Jurkat, Clone E6-1 (cell line): ENCODE measurements around the gene IRF1.
A peak's percentile ranks its signal among the peaks of the same experiment; 100 is the strongest.

Experiments
- DNase-seq: peaks from one replicate; pipeline ENCODE4 v3.0.0-alpha.2; 2011; ENCODE audit warnings: low read depth, low spot score
- H3K4me3 ChIP-seq: 2 replicates; pipeline ENCODE4 v1.5.1; 2011; ENCODE audit warnings: mild to moderate bottlenecking, low read length, control low read depth, moderate library complexity

Gene IRF1

GRCh38 chr5:132467287-132467984, 23.1 kb downstream of the IRF1 start:
- peak overlapping the region; percentile 45 for H3K4me3 ChIP-seq
- no peak for DNase-seq

- DNase-seq = peak; percentile 99
- H3K4me3 ChIP-seq = peak overlapping the region; percentile 45
Observed at GRCh38 chr5:132466433-132467286, 23.9 kb downstream of the IRF1 start.

DNA sequence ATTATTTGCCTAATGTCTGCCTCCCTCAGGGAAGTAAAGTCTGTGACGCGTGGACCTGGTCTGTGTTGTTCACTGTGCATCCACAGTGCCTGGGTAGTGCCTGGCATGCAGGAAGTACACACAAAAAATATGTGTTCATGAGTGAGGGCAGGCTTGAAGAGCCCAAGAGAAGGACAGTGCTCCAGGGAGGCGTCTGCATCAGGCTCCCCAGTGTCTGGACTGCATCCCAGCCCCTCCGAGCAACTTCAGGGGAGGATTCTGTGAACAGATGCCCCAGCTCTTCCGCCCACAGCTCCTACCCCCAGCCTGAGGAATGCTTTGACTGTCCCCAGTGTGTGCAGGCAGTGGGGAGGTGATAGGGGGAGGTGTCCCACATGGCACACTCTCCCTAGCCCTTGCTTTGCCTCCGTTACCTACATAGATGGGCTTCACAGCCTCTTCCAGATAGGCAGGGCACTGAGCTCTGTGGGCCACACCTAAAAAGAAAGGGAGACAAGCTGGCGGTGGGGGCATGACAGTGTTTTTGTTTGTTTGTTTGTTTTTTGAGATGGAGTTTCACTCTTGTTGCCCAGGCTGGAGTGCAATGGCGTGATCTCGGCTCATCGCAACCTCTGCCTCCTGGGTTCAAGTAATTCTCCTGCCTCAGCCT, 25.4 kb downstream of the IRF1 start:
- peak; percentile 69 for DNase-seq
- H3K4me3 ChIP-seq = peak overlapping the region; percentile 41

DNA sequence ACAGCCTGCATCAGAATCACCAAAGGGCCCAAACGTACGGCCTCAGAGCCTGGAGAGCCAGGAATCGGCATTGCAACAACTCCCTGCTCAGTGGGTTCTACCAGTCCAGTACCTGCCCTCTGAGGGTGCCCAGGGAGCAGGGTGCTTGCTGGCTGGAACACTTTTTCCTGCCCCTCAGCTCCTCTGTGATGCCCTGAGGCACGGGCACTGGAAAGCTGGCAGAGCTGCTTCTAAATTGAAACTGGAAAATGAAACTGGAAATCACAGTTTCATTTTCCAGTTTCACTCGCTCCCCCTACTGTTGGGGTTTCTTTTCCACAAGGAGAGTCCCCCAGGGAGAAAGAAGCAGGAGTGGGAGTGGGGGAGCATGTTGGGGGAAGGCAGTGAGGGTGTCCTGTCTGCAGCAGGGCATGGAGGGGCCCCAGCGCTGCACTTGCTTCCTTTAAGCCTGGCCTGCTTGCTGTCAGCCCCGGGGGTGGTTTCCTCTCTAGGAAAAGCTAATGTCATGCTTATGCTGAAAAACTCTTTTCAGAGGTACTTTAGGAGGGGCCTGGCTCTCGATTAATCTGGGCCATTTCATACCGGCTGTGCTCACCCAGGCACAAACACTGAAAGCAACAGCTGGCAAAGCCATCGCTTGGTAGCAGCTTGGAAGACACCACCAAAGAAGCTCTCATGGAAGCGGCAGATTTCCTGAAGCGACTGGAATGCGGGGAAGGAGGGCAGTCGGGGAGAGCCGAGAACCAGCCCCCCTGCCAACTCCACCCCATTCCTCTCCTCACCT, 26.2 kb downstream of the IRF1 start:
- no peak for DNase-seq
- H3K4me3 ChIP-seq = peak overlapping the region; percentile 41

DNA sequence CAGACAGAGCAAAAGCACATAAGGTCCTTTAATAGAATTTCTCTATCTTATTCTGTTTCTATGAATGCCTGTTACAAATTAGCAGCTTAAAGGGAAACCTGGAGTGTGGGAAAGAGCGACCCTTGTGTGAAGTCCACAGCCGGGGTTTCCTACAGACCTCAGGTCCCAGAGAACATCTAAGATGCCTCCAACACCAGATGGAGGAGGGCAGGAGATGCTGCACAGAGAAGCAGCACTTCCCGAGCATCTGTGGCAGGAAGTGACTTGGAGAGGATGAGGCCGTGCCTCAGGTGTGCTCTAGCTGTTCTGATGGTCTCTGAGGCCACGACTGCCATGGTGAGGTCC, 26.8 kb downstream of the IRF1 start:
- H3K4me3 ChIP-seq = peak overlapping the region; percentile 41
- DNase-seq = peak; percentile 78

DNA sequence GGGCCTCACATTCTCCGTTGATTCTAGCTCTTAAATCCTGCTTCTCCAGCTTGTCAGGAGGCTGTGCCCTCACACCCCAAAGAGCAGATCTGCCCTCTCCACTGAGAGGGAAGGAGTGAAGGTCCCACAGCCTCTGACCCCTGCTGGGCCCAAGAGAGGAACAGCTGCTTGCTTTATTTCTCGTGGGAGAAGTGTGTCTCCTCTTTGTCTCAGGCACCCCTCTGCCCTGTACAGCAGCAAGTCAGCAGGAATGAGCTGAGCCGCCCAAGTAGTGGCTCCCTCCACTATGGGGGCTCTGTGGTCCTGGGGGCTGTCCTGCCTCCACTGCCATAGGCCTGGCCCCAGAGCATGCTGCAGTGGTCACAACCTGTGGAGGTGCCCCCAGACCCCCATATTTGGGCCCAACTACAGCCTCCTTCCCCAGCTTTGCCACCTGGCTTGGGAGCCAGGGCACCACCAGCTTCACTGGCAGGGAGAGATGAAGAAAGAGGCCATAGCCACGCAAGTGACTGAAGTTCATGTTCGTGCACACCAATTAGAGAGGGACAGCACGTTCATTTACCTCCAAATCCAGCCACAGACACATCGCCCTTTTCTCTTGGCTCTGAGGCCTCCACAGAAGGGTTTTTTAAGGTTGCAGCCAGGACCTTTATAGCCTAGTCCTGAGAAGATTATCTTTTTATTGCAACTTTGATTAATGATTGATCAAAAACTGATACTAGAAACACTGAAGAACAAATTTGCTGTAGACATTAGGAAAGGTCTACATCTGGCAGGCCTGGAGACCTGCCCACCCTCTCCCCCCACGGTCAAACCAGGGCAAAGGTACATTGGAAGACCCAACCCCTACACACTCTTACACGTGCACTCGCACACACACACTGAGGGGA, 27.5 kb downstream of the IRF1 start:
- DNase-seq = no peak
- H3K4me3 ChIP-seq = no peak overlapping the region

GRCh38 chr5:132462333-132462732, 28.2 kb downstream of the IRF1 start:
- no peak for DNase-seq
- H3K4me3 ChIP-seq = no peak overlapping the region

DNA sequence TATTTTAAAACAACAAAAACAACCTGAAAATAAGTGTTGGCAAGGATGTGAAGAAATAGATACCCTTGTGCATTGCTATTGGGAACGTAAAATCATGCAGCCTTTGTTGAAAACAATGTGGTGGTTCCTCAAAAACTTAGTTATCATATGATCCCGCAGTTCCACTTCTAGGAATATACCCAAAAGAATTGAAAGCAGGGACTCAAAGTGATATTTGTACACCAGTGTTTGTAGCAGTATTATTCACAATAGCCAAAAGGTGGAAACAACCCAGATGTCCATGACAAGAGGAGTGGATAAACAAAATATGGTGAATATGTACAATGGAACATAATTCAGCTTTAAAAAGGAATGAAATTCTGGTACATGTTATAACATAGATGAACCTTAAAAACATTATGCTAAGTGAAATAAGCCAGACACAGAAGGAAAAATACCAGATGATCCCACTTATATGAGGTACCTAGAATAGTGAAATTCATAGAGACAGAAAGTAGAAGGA, 29.0 kb downstream of the IRF1 start:
- no peak for DNase-seq
- no peak overlapping the region for H3K4me3 ChIP-seq

GRCh38 chr5:132460846-132461568, 29.6 kb downstream of the IRF1 start:
- DNase-seq = no peak
- no peak overlapping the region for H3K4me3 ChIP-seq

DNA sequence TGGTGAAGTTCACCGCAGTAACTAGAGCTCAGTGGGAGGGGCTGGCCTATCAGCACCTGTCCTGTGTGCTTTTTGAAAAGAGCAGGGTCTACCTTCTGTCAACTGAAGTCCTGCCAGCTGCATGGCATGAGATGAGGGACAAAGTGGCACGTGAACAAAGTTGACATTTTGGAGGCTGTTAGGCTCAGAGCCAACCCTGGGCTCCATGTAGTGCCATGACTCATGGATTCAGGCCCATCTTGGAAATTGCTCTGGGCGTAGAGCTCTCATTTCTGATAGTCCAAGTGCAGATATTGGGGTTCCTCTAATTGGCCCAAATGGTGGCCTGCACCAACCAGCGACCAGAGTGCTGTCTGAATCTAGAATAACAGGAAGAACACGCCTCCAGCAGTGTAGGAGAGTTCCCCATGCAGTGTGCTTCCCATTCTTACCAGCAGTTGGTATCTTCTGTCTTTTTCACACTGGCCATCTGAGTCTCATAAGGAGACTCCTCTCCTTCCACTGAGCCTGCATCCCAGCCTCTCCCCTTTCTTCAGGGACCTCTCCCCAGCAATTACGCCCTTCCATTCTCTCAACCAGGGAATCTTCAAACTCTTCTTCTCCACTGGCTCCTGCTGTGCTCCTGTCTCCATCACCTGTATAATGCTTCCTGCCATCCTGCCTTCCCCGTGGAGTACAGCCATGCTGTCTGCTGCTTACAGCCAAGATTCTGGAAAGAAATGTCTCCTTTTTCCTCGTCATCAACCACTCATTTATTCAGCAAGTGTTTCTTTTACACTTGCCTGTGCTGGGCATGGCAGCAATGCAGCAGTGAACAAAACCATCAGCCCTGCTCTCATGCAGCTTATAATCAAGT, 30.4 kb downstream of the IRF1 start:
- DNase-seq = no peak
- no peak overlapping the region for H3K4me3 ChIP-seq

DNA sequence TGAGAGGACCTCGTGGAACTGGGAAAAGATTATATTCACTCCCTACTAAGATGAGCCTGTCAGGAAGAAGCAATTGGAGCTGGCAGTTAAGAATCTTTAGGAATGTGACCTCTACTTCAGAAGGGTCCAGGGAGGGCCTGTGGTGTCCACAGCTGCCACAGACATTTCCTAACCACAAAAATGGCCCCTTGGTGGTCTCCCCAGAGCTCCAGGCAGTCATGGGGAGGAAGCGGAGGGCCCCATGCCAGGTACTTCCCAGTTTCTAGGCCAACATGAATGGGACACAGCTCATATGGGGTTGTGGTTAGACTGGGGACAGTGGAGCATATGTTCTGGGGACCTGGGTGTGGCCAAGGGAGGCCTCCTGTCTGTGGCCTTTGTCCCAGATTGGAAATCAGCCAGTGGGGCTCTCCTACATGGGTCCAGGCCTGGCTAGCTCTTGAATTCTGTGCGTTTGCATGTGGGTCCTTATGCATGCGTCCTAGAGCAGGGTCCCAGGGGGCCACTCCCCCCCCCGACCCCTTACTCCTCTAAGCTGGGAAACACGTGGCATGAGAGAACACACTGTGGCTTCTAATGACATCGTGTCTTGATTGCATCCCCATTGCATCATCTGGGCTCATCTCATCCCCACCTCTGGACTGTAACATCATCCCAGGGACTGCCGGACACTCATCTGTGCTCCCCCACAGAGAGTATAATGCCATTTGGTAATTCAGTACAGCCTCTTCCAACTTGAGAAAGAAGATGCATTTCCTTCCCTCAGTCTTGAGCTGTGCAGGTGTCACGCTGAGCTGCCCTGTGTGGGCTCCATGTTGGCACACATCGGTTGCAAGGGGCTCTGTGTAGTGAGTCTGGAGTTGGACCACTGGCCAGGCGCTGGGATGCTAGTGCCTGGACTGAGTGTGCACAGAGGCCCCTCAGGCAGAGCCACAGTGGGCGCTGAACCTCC, 31.3 kb downstream of the IRF1 start:
- no peak for DNase-seq
- H3K4me3 ChIP-seq = no peak overlapping the region

DNA sequence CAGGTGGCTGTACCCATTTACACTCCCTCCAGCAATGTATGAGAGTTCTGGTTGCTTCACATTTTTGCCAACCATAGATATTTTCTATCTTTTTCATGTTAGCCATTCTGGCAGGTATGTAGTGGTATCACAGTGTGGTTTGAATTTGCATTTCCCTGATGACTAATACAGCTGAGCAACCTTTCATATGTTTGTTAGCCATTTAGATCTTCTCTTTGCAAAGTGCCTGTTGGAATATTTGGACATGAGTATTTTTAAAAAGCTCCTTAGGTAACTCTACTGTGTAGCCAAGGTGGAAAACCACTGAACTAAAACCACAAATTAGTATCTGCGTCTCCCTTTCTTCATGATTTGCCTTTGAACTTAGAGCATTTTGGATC, 31.9 kb downstream of the IRF1 start:
- H3K4me3 ChIP-seq = no peak overlapping the region
- no peak for DNase-seq

DNA sequence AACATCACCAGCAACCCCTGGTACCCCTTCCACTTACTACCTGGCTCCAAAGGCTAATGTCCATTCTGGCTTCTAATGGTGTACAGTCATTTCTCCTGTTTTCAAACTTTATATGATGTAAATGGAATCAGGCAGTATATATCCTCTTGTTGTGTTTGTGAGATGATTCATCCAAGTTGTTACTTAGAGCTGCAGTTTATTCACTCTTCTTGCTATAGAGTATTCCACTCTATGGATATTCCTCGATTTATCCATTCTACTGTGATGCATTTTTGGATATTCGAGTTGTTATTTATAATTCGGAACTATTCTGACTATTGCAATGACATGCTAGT, 32.4 kb downstream of the IRF1 start:
- DNase-seq = no peak
- no peak overlapping the region for H3K4me3 ChIP-seq

DNA sequence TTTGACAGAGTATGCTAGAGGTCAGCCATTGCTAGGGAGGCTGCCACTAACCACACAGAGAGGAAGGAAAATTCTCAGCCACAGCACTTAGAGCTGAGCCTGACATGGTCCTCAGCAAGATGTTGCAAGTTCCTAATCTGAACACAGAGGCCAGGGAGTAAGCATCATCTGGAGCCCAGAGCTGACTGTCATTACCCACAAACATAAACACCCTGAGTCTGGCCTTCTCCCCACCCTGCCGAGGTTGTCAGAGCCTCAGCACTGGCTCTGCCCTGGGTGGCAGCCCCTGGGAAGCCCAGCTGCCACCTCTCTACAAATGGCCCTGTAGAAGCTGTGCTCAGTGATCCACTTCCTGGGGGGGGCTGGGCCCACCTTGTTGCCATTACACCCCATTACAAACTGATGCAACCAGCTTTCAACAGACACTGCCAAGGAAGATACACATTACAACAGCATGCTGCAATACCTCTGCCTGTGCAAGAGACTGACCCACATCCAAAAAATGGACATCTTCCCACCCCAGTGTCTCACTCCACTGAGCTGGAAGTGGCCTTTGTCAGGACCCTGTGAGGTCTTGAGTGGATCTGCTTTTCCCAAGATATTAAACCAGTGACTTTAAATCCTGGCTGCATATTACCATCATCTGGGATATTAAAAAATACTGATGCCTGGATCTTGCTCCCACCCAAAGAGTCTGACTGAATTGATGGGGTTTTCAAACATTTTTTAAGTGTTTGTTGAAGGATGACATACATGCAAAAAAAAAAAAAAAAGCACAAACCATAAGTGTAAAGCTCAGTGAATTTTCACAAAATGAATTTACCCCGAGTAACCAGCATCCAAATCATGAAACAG, 33.0 kb downstream of the IRF1 start:
- peak; percentile 76 for DNase-seq
- no peak overlapping the region for H3K4me3 ChIP-seq

GRCh38 chr5:132456987-132457361, 33.6 kb downstream of the IRF1 start:
- H3K4me3 ChIP-seq = no peak overlapping the region

More at GRCh38 chr5:132456987-132457361, 33.6 kb downstream of the IRF1 start:
- no peak for DNase-seq
